ENCODE data around the gene SPECC1L.

SPECC1L gene

GRCh38 chr22:24446260-24446611, 175.6 kb downstream of the SPECC1L start:
- no peak for DNase-seq

GRCh38 chr22:24450610-24451009, 180.0 kb downstream of the SPECC1L start:
- no peak for DNase-seq

- DNase-seq = no peak
Observed at GRCh38 chr22:24451162-24451561, 180.5 kb downstream of the SPECC1L start.

DNA sequence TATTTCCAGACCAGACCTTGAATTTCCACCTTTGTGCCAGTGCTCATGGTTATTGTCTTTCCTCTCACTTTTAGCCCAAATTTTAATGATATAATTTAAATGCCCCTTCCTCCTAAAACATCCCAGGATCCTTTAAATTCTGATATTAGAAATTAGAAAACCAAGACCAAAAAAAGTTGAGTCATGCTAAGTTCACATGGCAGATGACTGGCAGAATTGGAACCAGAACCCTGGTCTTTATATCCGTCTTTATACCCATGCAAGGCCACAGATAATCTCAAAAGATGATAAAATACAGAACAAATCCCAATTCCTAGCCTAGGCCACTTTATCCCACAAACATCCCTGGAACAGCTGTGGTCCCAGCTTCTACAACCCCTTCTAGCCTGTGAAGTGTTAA, 183.2 kb downstream of the SPECC1L start:
- no peak for DNase-seq

GRCh38 chr22:24455039-24455438, 184.4 kb downstream of the SPECC1L start:
- DNase-seq = no peak

DNA sequence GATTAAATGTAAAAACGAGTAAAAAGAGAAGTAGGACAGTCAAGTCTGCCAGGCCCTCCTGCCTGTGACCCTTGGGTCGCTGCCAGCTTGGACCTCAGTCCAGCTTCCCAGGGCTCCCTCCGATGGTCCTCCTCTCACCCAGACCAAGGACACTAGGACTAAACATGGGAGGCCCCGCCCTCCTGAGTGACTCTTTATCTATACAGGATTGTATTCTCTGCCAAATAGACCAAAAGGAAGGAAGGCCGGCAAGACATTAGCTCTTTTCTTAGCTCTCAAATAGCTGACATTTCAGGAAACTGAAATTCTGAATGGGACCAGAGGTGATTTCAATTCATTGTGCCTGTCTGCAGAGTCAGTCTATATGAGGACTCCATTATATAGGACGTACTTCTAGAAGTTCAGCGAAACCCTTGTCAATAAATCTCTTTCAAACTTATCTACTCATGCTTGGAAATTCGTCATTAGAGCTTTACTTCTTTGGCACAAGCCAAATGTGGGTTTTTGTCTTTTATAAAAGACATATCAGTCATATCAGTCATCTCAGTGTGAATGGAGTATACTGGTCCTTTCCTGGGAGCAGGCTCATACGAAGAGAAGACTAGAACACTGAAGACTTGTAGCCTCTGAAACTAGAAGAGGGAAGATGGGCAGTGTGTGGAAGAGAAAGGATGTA, 185.3 kb downstream of the SPECC1L start:
- no peak for DNase-seq

DNA sequence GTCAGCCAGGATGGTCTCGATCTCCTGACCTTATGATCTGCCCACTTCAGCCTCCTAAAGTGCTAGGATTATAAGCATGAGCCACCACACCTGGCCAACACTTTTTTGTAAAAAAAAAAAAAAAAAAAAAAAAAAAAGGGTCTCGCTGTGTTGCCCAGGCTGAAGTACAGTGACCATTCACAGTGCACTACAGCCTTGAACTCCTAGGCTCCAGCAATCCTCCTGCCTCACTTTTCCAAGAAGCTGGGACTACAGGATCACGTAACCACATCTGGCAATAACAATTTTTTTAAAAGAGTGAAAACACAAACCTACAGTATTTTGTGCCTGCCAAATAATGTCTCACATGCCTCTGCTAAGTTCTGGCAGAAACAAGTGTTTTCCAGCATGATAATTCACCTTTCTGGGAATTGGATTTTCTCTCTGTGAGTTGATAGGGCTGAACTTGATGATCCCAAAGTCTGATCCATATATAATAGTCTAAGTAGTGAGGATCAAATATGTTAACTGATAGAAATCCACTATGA, 187.3 kb downstream of the SPECC1L start:
- no peak for DNase-seq

DNA sequence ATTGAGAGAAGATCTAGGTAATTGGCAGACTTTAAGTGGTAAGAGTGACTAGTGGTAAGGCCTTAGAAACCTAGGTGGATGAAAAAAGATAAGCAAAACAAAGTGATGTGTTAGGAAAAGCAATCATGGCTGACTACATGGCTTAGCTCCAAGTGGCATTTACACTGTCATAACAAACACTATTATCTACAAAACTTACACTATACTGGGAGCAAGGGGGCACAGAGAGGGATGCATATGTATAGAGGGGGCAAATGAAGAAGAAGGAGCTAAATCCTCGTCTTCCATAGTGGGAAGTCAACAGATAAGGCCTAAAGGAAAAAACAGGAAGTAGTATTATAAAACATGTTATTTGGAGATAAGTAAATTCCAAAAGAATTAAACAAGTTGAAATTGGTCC, 189.3 kb downstream of the SPECC1L start:
- no peak for DNase-seq

- DNase-seq = no peak
Observed at GRCh38 chr22:24460418-24461089, 189.9 kb downstream of the SPECC1L start.

GRCh38 chr22:24463071-24463760, 192.6 kb downstream of the SPECC1L start:
- no peak for DNase-seq

DNA sequence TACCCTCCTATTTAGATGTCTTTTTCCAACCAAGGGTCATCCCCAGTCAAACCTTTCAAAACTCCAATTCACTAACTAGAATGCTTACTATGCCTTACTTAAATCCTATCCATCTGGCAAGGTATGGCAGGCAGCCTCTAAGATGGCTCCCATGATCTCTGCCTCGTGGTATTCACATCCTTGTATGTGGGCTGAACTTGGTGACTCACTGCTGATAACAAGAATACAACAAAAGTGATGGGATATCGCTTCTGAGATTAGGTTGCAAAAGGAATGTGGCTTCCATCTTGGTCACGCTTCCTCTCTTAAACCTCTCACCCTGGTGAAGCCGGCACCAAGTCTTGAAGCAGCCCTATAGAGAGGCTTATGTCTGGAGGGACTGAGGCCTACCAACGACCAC, 194.9 kb downstream of the SPECC1L start:
- no peak for DNase-seq

DNA sequence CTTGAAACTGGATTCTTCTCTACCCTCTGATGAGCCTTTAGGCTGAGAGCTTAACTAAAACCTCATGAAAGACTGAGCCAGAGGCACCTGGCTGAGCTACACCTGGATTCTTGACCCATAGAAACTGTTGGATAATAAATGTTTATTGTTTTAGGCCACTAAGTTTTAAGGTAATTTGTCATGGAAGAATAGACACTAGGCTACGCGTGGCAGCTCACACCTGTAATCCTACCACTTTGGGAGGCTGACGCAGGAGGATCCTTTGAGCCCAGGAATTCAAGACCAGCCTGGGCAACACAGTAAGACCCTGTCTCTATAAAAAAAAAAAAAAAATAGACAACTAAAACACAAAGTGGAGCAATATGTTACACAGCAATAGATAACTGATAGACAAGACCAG, 195.3 kb downstream of the SPECC1L start:
- no peak for DNase-seq

GRCh38 chr22:24466716-24467328, 196.2 kb downstream of the SPECC1L start:
- DNase-seq = no peak

- no peak for DNase-seq
Observed at GRCh38 chr22:24467340-24467739, 196.7 kb downstream of the SPECC1L start.

All from DMS153 (cell line).